GM21717 (cell line): Measurements from ENCODE around the gene PSMA4.
"Not testable (repeated sequence)": the region's sequence is repeated elsewhere in the genome, so short reads cannot be mapped to it uniquely, and the experiment has no call there.

ENCODE experiments used
- ATAC-seq: cut with Tn5 transposase; IDR thresholded peaks from one replicate; pipeline ENCODE4 v1.9.1; 2021; ENCODE audit warnings: mild to moderate bottlenecking, moderate library complexity; ENCODE audit not compliant: unreplicated experiment

Gene PSMA4

GRCh38 chr15:78550815-78551214 is 10.6 kb downstream of the PSMA4 start:
- ATAC-seq = no peak

- no peak for ATAC-seq
These were observed 11.7 kb downstream of the PSMA4 start for GRCh38 chr15:78551902-78552301.

GRCh38 chr15:78552597-78552996 is 12.4 kb downstream of the PSMA4 start:
- no peak for ATAC-seq

- not testable (repeated sequence) for ATAC-seq
These were observed 20.0 kb downstream of the PSMA4 start for GRCh38 chr15:78560201-78560600.

GRCh38 chr15:78561490-78561889 is 21.2 kb downstream of the PSMA4 start:
- no peak for ATAC-seq

- no peak for ATAC-seq
These were observed 22.8 kb downstream of the PSMA4 start for GRCh38 chr15:78563092-78563491.

- no peak for ATAC-seq
These were observed 24.5 kb downstream of the PSMA4 start for GRCh38 chr15:78564743-78565096.

GRCh38 chr15:78565097-78565950 is 25.1 kb downstream of the PSMA4 start, which contains the start of gene CHRNA5:
Gene CHRNA5 (plus strand): TSS chr15:78565520. CDS start chr15:78565720, 200 bp downstream.
- ATAC-seq = no peak

GRCh38 chr15:78565951-78566774 is 25.9 kb downstream of the PSMA4 start:
- no peak for ATAC-seq

- no peak for ATAC-seq
These were observed 27.3 kb downstream of the PSMA4 start for GRCh38 chr15:78567531-78567930.

- ATAC-seq = no peak
These were observed 30.5 kb downstream of the PSMA4 start for GRCh38 chr15:78570710-78571109.

GRCh38 chr15:78571382-78571781 is 31.1 kb downstream of the PSMA4 start:
- ATAC-seq = no peak

GRCh38 chr15:78573416-78573815 is 33.2 kb downstream of the PSMA4 start:
- ATAC-seq = no peak

- ATAC-seq = no peak
These were observed 34.7 kb downstream of the PSMA4 start for GRCh38 chr15:78574944-78575343.

GRCh38 chr15:78597583-78597982 is 57.3 kb downstream of the PSMA4 start:
- ATAC-seq = no peak

- no peak for ATAC-seq
These were observed 58.1 kb downstream of the PSMA4 start for GRCh38 chr15:78598348-78598747.

- ATAC-seq = no peak
These were observed 58.9 kb downstream of the PSMA4 start for GRCh38 chr15:78599189-78599588.
